Heart right ventricle (tissue), 16 donors: ENCODE data around the gene PRKAR2B. TPM values are rescaled to one million over a fixed set of nuclear protein-coding genes. Genes with fewer than 3 reads are reported as not detected.
"Not testable (repeated sequence)": the region's sequence is repeated elsewhere in the genome, so short reads cannot be mapped to it uniquely, and the experiment has no call there.

Experiments used
- ATAC-seq, 8 donors: fragments of 200-7000 bp; cut with Tn5 transposase; one replicate each; pipeline ENCODE4 v1.9.1; 2020; ENCODE audit warnings: mild to moderate bottlenecking in 8 of 8, moderate library complexity in 8 of 8, moderate number of reproducible peaks in 1 of 8
- DNase-seq, 2 donors: peaks; one replicate each; pipeline ENCODE4 v3.0.0-alpha.2; 2020
- H3K27ac ChIP-seq, 10 donors: fragments of 200-600 bp; sonication (generic) in 2 of 10; one replicate each; pipeline versions ENCODE4 v1.5.0 to v1.8.0; 2020 to 2022; ENCODE audit warnings: mild to moderate bottlenecking in 3 of 10
- H3K27me3 ChIP-seq, 7 donors: fragments of 200-600 bp; one replicate each; pipeline ENCODE4 v1.8.0; 2021 to 2022; ENCODE audit warnings: mild to moderate bottlenecking in 2 of 7
- H3K36me3 ChIP-seq, 9 donors: fragments of 200-600 bp; sonication (generic) in 1 of 9; one replicate each; pipeline versions ENCODE4 v1.5.0 to v1.8.0; 2020 to 2022; ENCODE audit warnings: mild to moderate bottlenecking in 2 of 9
- H3K4me1 ChIP-seq, 9 donors: fragments of 200-600 bp; sonication (generic) in 1 of 9; one replicate each; pipeline versions ENCODE4 v1.5.0 to v1.8.0; 2020 to 2022; ENCODE audit warnings: mild to moderate bottlenecking in 4 of 9
- H3K4me3 ChIP-seq, 10 donors: fragments of 200-600 bp; sonication (generic) in 2 of 10; one replicate each; pipeline versions ENCODE4 v1.5.0 to v1.8.0; 2020 to 2022; ENCODE audit warnings: mild to moderate bottlenecking in 7 of 10, moderate library complexity in 2 of 10
- H3K9me3 ChIP-seq, 11 donors: fragments of 200-600 bp in 10 of 11; sonication (generic) in 2 of 11; one replicate each; pipeline versions ENCODE4 v1.5.0 to v1.8.0; 2013 to 2022; ENCODE audit warnings: mild to moderate bottlenecking in 2 of 11, control low read depth in 1 of 11, moderate library complexity in 1 of 11
- CTCF ChIP-seq, 9 donors: fragments of 200-600 bp; sonication (generic) in 2 of 9; IDR thresholded peaks; one replicate each; pipeline versions ENCODE4 v1.5.0 to v1.8.0; 2021 to 2022; ENCODE audit warnings: antibody characterized with exemption in 9 of 9, mild to moderate bottlenecking in 5 of 9, moderate library complexity in 1 of 9
- WGBS, 2 donors: extraction: QIAGEN DNeasy Blood & Tissue Kit; methylation state at CpG; one replicate each; pipeline ENCODE4 v1.1.7; 2013; ENCODE audit warnings: inconsistent platforms in 1 of 2; 5-methylcytosine and 5-hydroxymethylcytosine counted together
- intact Hi-C, 10 donors: fragments of 100-400 bp; cut with DNase I; formaldehyde crosslinking; loops; one replicate each; pipeline versions ENCODE4 v1.11.1 to v1.14.2; 2022
- polyA plus RNA-seq, 2 donors: library from polyadenylated mRNA; stranded (reverse); fragments of 200-250 nt; gene quantifications; one replicate each; pipeline ENCODE4 v1.2.3, GENCODE V29; 2013
- total RNA-seq, 10 donors: library from RNA; stranded (reverse); fragmentation: NEBNext Ultra II Directional in 3 of 10; extraction: Animal tissue kit (Norgen Biotek cat#: 25700) in 3 of 10; gene quantifications; one replicate each; pipeline versions ENCODE4 v1.2.1 to v1.2.4, GENCODE V29; 2021 to 2023
- donor health status: Arrhythmogenic right ventricular cardiomyopathy.
- donor health status: ischemic (EF 13 %, LVEDD 7.1; RV severe dilation, severe dysfunction).
- donor health status: healthy with polysubstance abuse.
- donor health status: DM: no; HTN: yes; CAD: no.
- donor health status: DM: no; HTN: no; CAD: no.
- donor health status: ischemic (EF 25% LVEDD 6.9; RV normal size, moderate dysfunction).
- donor health status: ischemic (EF 25% LVEDD 5.7; RV mildly dilated, moderate dysfunction).
- donor health status: healthy.
- donor health status: DM: yes; HTN: yes; CAD: no.
- donor health status: Ischemic cardiomyopathy.
- donor health status: ischemic (EF 35%, LVEDD 5.7; RV mildly dilated, moderate dysfunction).
- donor health status: nonischemic (EF 11% LVEDD 7.7; RV severe dilation, severe dysfunction).
- donor health status: DM: yes; HTN: yes; CAD: no.
- donor health status: PGD.
- donor health status: ischemic (EF 29% LVEDD 5.4; RV normal size, mild dysfunction).
- donor health status: nonischemic (EF 23%, LVEDD 6.1; RV moderate dilation, normal function).

PRKAR2B gene
- total and polyA plus RNA-seq, 12 donors, result 5.4 to 42.5 (median 24.6) TPM

GRCh38 chr7:107133396-107133795 lies 88.9 kb downstream of the PRKAR2B start:
- no peak for TF ChIP-seq CTCF (IDR thresholded peaks at IDR 0.05)
- DNase-seq, result no peak
- H3K9me3 ChIP-seq, result peaks cover 0 to 15% (median 0%) of the 10 kb centered on the region in 11 donors
- H3K4me3 ChIP-seq, result no peak overlapping the region
- intact Hi-C loops, result no loop called here
- H3K27me3 ChIP-seq, result no peaks in the 10 kb centered on the region
- 70 to 75% methylated on average over 2 of the region's 2 CpGs for WGBS, 2 donors
- ATAC-seq, result no peak
- H3K4me1 ChIP-seq, result no peaks in the 10 kb centered on the region
- no peak overlapping the region for H3K27ac ChIP-seq
- no peaks in the 10 kb centered on the region for H3K36me3 ChIP-seq

GRCh38 chr7:107138696-107139420 lies 94.4 kb downstream of the PRKAR2B start:
- intact Hi-C loops, result no loop called here
- H3K36me3 ChIP-seq, result no peaks in the 10 kb centered on the region
- WGBS, 2 donors, result 83 to 92% methylated on average over 7 of the region's 7 CpGs
- no peaks in the 10 kb centered on the region for H3K27me3 ChIP-seq
- H3K27ac ChIP-seq, result no peak overlapping the region
- ATAC-seq, result no peak
- no peak for TF ChIP-seq CTCF (IDR thresholded peaks at IDR 0.05)
- H3K9me3 ChIP-seq, result peaks cover 0 to 15% (median 0%) of the 10 kb centered on the region in 11 donors
- DNase-seq, result no peak
- no peaks in the 10 kb centered on the region for H3K4me1 ChIP-seq
- H3K4me3 ChIP-seq, result no peak overlapping the region

- not testable (repeated sequence) for DNase-seq, ATAC-seq, H3K27ac ChIP-seq, H3K4me3 ChIP-seq, H3K9me3 ChIP-seq, H3K27me3 ChIP-seq, H3K4me1 ChIP-seq, H3K36me3 ChIP-seq
- intact Hi-C loops, result loop anchor here in 2 of 10 donors (10.0 kb wide), 3 partner anchors 99 to 479 kb away; partner anchors contain the start of genes CCDC71L (in 1 of the 2) and PRKAR2B (in 1 of the 2)
- 85 to 90% methylated on average over 5 of the region's 5 CpGs for WGBS, 2 donors
These were observed 99.4 kb downstream of the PRKAR2B start for GRCh38 chr7:107143875-107144274.

GRCh38 chr7:107145067-107145838 lies 100.7 kb downstream of the PRKAR2B start:
- DNase-seq (no peak), ATAC-seq (no peak)
- TF ChIP-seq CTCF (IDR thresholded peaks at IDR 0.05), result no peak
- WGBS, 2 donors, result 91 to 95% methylated on average over 4 of the region's 4 CpGs
- H3K27ac ChIP-seq, result no peak overlapping the region
- H3K36me3 ChIP-seq, result no peaks in the 10 kb centered on the region
- intact Hi-C loops, result loop anchor here in 6 of 10 donors (5.0 to 10.0 kb wide), 6 partner anchors 100 to 480 kb away; partner anchors contain the start of genes CCDC71L (in 1 of the 6) and PRKAR2B (in 1 of the 6)
- no peaks in the 10 kb centered on the region for H3K9me3 ChIP-seq
- H3K27me3 ChIP-seq, result no peaks in the 10 kb centered on the region
- no peak overlapping the region for H3K4me3 ChIP-seq
- peaks cover 0 to 9% (median 0%) of the 10 kb centered on the region in 9 donors for H3K4me1 ChIP-seq
